ENCODE data around the gene PTPRN.
"Not testable (repeated sequence)": the region's sequence is repeated elsewhere in the genome, so short reads cannot be mapped to it uniquely, and the experiment has no call there.

Gene PTPRN

DNA sequence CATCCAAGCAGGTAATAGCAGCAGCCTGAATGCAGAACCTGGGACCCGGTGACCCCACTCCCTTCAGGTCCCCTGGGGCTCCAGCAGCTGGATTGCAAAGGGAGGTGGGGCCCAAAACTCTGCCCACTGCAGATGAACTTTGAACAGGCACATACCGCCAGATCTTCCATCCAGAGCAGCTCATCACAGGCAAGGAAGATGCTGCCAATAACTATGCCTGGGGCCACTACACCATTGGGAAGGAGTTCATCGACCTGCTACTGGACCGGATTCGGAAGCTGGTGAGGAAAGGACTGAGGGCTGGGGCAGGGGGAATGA is 39.2 kb downstream of the PTPRN start:
- DNase-seq (ENCODE audit: low read depth), result no peak
- TF ChIP-seq, protein P1, sequence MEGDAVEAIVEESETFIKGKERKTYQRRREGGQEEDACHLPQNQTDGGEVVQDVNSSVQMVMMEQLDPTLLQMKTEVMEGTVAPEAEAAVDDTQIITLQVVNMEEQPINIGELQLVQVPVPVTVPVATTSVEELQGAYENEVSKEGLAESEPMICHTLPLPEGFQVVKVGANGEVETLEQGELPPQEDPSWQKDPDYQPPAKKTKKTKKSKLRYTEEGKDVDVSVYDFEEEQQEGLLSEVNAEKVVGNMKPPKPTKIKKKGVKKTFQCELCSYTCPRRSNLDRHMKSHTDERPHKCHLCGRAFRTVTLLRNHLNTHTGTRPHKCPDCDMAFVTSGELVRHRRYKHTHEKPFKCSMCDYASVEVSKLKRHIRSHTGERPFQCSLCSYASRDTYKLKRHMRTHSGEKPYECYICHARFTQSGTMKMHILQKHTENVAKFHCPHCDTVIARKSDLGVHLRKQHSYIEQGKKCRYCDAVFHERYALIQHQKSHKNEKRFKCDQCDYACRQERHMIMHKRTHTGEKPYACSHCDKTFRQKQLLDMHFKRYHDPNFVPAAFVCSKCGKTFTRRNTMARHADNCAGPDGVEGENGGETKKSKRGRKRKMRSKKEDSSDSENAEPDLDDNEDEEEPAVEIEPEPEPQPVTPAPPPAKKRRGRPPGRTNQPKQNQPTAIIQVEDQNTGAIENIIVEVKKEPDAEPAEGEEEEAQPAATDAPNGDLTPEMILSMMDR (IDR thresholded peaks at IDR 0.05; ENCODE audit: low read depth, low read length, missing control alignments), result no peak
- H3K4me3 ChIP-seq (ENCODE audit: low read depth, low read length), result no peak overlapping the region

DNA sequence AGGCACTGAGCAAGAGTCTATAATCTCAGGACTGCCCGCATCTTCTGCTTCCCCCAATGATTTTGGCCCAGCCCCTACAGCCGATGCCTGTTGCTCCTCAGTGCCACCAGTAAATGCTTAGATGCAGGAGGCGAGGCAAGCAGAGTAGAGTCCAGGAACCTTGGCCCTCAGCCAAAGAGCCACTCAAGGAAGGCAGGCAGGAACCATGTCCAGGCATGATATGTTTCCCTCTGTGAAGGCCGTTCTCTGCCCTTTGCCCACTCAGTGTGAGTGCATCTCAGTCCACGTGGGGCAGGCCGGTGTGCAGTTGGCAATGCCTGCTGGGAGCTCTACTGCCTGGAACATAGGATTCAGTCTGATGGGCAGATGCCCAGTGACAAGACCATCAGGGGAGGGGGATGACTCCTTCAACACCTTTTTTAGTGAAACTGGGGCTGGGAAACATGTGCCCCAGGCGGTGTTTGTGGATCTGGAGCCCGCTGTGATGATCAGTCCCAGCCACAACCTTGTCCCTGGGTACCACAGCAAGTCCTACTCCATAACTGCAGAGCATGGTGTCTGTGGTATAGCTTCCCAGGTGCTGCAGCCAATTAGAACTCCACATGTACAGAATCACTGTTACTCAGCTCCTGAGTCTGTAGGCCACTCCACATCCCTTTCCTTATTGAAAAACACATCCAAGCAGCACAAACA is 39.7 kb downstream of the PTPRN start:
- H3K4me3 ChIP-seq (ENCODE audit: low read depth, low read length), result no peak overlapping the region
- DNase-seq (ENCODE audit: low read depth), result no peak
- TF ChIP-seq, protein P1 (IDR thresholded peaks at IDR 0.05; ENCODE audit: low read depth, low read length, missing control alignments), result no peak

DNA sequence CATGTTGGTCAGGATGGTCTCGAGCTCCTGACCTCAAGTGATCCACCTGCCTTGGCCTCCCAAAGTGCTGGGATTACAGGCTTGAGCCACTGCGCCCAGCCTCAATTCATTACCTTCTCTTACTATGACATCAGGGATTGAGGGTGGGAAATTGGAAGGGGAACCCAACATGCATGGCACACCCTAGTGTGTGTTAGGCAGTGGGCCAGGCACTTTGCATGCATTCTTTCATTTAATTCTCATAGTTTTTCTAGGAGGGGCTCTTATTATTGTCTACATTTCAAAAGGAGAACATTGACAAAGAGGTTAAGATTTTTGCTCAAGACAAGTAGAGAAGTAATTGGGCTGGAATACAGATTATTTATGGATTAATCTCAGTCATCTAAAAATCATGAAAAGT is 40.9 kb downstream of the PTPRN start:
- no peak for DNase-seq (ENCODE audit: low read depth)
- no peak overlapping the region for H3K4me3 ChIP-seq (ENCODE audit: low read depth, low read length)
- TF ChIP-seq, protein P1 (IDR thresholded peaks at IDR 0.05; ENCODE audit: low read depth, low read length, missing control alignments), result no peak

DNA sequence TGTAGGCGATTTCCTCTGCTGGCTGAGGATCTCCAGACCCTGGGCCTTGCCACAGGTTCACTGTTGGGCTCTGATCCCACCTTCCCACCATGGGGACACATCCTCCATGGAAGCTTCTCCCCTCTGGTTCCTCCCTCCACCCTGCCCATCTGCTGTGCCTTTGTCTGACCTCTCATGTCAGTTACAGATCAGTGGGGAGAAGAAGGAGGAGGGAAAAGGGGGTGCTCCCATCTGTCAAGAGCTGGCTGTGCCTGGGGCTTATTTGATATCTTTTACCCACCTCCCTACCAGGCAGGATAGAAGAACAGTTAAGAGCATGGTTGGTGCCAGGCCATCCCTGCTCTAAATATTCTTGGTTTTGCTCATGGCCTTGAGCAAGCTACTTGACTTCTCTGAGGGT is 42.3 kb downstream of the PTPRN start:
- no peak overlapping the region for H3K4me3 ChIP-seq (ENCODE audit: low read depth, low read length)
- no peak for DNase-seq (ENCODE audit: low read depth)
- TF ChIP-seq, protein P1 (IDR thresholded peaks at IDR 0.05; ENCODE audit: low read depth, low read length, missing control alignments), result no peak

DNA sequence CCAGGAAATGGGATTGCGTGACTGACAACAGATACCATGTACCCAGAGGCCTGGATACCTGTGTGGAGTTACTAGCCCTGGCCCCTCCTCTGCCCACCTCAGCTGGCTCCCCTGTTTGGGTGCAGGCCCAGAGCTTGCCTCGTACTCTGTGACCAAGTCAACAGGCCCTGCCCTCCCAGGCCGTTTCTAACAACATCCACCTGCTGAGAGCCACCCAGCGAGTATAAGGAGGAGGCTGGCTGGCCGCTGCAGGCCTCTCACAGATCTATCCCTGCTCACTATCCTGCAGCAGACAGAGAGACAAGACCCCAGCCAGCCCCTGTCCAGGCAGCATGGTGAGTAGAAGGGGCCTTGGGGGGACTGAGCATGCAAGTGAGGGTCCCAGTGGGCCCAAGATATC is 43.0 kb downstream of the PTPRN start:
- DNase-seq (ENCODE audit: low read depth), result no peak
- TF ChIP-seq, protein P1 (IDR thresholded peaks at IDR 0.05; ENCODE audit: low read depth, low read length, missing control alignments), result no peak
- H3K4me3 ChIP-seq (ENCODE audit: low read depth, low read length), result no peak overlapping the region

DNA sequence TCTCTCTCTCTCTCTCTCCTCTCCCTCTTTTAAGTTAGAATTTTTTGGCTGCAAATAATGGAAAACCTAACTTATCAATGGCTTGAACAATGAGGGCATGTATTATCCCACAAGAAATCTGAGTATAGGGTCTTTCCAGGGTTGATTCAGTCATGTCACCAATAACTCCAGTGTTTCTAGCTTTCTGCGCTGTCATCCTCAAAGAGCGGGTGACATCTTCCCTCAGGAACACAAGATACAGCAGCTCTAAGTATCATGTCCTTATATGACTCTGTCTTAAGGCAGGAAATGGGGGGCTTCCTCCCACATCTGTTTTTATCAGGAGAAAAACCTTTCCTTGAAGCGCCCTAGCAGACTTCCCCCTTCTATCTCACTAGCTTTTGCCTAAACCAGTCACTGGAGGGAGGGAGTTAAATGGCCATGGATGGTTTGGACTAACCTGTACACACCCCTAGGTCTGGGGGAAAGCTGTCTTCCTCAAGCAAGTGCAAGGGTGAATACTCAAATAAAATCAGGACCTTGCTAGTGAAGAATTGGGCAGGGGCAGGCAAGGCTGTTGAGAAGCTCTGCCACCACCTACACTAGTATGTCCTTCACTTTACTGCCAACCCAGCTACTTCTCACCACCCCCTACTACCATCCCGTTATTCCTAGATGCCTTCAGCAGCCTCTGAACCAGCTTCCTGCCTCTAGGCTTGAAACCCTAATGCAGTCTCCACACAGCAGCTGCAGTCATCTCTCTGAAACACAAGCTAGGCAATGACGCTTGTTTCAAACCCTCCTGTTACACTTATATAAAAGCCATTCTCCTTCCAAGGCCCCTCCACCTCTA is 48.0 kb downstream of the PTPRN start:
- no peak overlapping the region for H3K4me3 ChIP-seq (ENCODE audit: low read depth, low read length)
- no peak for DNase-seq (ENCODE audit: low read depth)
- TF ChIP-seq, protein P1 (IDR thresholded peaks at IDR 0.05; ENCODE audit: low read depth, low read length, missing control alignments), result no peak

DNA sequence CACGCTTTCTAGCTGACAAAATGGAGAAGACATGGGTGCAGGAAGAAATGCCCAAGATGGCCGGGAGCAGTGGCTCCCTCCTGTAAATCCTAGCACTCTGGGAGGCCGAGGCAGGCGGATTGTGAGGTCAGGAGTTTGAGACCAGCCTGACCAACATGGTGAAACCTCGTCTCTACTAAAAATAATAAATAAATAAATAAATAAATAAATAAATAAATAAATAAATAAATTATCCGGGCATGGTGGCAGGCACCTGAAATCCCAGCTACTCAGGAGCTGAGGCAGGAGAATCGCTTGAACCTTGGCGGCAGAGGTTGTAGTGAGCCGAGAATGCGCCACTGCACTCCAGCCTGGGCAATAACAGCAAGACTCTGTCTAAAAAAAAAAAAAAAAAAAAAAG is 50.3 kb downstream of the PTPRN start:
- not testable (repeated sequence) for H3K4me3 ChIP-seq (ENCODE audit: low read depth, low read length); DNase-seq (ENCODE audit: low read depth)
